AG04449 (cell line): ENCODE results near the gene RAD9A.

ENCODE experiments used
- CTCF ChIA-PET: fragments of 350-600 bp; formaldehyde crosslinking; extraction: SDS; loops from one replicate; lab custom pipeline; 2021; ENCODE audit warnings: antibody characterized with exemption; lab: Yijun Ruan, JAX
- POLR2A ChIA-PET: fragments of 400-600, 350-600 bp; formaldehyde crosslinking; extraction: SDS; loops from one replicate; lab custom pipeline; 2020; ENCODE audit warnings: antibody characterized with exemption, inconsistent platforms; lab: Yijun Ruan, JAX
- DNase-seq: peaks from one replicate; pipeline ENCODE4 v3.0.0-alpha.2; 2010; ENCODE audit warnings: low read depth, low spot score
- H3K4me3 ChIP-seq: 2 replicates; pipeline ENCODE4 v1.5.1; 2011; ENCODE audit warnings: low read depth, mild to moderate bottlenecking, control low read depth, low read length
- TF ChIP-seq, protein P1 (sequence below): IDR thresholded peaks from one replicate; pipeline ENCODE4 v1.5.1; 2011; ENCODE audit warnings: mild to moderate bottlenecking, moderate library complexity, low read length, control low read depth, inconsistent platforms; ENCODE audit not compliant: insufficient read depth; ENCODE audit errors: missing control alignments

RAD9A gene

DNA sequence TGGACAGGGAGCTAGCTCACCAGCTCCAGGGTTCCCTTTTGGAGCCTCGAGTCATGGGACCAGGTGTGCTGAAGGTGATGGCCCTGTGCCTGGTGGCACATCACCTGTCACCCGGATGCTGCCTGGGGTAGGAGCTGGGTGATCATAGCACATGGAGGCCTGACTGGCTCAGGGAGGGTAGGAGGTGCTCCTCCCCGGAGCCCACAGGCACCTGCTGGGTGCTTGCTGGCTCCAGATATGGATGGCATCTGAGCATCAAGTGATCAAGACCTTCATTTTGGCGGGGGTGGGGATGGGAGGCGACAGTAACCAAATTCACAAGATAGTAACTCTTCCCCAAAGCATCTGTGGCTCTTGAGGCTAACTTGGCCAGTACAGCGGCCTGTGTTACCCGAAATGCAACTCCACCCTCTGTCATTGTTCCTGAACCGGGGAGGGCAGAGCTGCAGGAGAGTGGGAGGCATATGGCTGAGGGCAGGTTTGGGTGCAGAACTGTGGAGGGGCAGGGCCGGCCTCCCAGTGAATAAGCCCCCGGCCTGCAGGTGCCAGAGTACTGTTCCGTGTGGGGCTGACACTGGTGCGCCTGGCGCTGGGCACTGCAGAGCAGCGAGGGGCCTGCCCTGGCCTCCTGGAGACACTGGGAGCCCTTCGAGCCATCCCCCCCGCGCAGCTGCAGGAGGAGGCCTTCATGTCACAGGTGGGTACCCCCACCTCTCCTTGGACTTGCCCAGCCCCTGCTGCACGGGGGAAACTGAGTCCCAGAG lies 16.8 kb downstream of the RAD9A start:
- no peak overlapping the region for H3K4me3 ChIP-seq
- POLR2A ChIA-PET, result no interaction called here
- TF ChIP-seq, protein P1, sequence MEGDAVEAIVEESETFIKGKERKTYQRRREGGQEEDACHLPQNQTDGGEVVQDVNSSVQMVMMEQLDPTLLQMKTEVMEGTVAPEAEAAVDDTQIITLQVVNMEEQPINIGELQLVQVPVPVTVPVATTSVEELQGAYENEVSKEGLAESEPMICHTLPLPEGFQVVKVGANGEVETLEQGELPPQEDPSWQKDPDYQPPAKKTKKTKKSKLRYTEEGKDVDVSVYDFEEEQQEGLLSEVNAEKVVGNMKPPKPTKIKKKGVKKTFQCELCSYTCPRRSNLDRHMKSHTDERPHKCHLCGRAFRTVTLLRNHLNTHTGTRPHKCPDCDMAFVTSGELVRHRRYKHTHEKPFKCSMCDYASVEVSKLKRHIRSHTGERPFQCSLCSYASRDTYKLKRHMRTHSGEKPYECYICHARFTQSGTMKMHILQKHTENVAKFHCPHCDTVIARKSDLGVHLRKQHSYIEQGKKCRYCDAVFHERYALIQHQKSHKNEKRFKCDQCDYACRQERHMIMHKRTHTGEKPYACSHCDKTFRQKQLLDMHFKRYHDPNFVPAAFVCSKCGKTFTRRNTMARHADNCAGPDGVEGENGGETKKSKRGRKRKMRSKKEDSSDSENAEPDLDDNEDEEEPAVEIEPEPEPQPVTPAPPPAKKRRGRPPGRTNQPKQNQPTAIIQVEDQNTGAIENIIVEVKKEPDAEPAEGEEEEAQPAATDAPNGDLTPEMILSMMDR, result no peak
- no peak for DNase-seq
- CTCF ChIA-PET, result no interaction called here

DNA sequence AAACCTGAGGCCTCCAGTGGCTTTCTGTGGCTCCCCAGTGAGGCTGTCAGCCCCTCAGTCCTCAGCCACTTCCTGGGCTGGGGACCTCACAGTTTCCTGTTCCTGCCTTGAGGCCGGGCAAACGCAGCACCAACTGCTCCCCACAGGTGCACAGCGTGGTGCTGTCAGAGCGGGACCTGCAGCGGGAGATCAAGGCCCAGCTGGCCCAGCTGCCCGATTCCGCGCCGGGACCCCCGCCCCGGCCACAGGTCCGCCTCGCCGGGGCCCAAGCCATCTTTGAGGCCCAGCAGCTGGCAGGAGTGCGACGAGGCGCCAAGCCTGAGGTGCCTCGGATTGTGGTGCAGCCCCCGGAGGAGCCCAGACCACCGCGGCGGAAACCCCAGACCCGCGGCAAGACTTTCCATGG lies 17.5 kb downstream of the RAD9A start:
- no peak for DNase-seq
- TF ChIP-seq, protein P1, result no peak
- ChIA-PET POLR2A (no interaction called here), CTCF (no interaction called here)
- no peak overlapping the region for H3K4me3 ChIP-seq

DNA sequence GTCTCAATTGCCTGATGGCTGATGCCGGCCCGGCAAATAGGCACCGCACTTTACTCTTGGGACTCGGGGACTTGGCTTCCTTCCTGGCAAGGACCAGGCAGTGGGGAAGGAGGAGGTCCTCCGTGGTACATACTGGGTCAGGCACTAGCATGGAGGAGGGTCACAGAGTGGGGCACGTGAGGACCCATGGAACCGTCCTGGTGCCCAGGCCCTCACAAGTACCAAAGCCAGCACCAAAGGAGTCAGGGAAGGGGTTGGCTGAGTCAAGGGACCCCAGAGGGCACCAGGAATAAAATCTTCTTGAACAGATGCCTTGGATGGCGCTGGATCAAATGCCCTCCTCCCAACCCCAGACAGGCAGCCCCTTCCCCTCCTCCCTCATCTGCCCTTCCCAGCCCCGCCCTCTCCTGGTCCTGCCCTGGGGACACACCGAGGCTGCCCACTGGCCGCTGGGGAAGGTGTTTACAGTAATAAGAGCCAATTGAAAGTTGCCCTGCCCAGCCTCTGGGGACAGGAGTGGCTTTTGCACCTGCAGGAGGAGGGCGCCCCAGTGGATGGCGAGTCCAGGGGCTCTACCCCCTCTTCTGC lies 18.1 kb downstream of the RAD9A start:
- POLR2A ChIA-PET, result no interaction called here
- CTCF ChIA-PET, result no interaction called here
- TF ChIP-seq, protein P1, result no peak
- DNase-seq, result no peak
- H3K4me3 ChIP-seq, result no peak overlapping the region

DNA sequence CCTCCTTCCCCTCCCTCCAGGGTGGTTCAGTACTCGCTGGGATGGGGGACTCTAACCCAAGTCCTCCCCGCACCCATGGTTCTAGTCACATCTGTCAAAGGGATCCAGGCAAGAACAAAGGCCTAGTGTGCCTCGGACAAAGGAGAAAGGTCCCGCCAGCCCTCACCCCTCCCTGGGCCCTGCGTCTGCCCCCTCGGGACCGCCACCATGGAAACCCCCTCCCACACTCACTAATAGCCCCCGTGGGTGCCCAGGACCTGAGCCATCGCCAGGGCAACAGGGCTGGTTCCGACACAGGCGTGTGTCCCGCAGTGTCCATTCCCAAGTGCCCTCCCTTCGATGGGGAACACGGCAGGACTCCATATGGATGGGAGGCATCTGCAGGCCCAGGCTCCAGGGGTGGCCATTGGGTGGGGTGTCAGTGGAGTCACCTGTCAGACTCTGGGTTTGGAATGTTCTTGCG lies 18.6 kb downstream of the RAD9A start:
- ChIA-PET CTCF (no interaction called here), POLR2A (no interaction called here)
- no peak for DNase-seq
- TF ChIP-seq, protein P1, result no peak
- H3K4me3 ChIP-seq, result no peak overlapping the region

DNA sequence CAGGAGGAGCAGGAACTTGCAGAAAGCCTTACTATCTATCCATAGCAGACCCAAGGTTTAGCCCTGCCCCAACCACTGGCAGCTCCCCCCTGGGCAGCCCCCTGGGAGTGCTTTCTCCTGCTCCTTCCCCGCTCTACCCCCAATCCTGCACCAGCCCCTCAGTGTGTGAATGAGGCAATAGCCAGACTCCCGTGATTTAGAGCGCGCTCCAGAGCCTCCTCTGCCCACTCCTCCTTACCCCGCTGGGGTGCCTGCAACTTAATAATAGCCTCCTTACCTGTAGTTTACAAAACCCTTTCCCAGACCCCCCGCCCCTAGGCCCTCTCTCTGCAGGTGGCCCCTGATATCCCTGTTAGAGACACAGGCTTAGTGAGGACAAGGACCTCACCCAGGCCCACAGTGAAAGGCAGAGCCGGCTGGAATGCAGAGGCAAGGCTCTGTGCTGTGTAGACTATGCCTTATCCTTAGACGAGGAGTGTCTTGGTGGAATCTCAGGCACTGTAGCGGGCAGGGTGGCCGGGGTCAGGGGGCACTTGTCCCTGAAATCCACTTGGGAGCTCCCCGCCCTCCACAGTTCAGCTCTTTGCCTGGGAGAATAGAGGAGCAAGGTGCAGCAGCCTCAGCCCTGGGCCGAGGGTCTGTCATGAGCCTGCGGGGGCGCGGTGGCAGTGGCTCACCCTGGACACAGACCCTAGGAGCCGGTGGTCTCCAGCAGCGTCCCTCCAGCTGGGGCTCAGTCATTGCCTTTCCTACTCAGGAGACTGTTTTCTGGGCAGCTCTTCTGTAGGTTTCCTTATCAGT lies 19.4 kb downstream of the RAD9A start:
- no peak for DNase-seq
- POLR2A ChIA-PET, result no interaction called here
- CTCF ChIA-PET, result interaction anchor here (6.5 kb wide), 1 partner anchor 9 kb away, joined by 40 read pairs; the partner anchor contains the start of genes PPP1CA and TBC1D10C
- no peak overlapping the region for H3K4me3 ChIP-seq
- TF ChIP-seq, protein P1, result no peak

DNA sequence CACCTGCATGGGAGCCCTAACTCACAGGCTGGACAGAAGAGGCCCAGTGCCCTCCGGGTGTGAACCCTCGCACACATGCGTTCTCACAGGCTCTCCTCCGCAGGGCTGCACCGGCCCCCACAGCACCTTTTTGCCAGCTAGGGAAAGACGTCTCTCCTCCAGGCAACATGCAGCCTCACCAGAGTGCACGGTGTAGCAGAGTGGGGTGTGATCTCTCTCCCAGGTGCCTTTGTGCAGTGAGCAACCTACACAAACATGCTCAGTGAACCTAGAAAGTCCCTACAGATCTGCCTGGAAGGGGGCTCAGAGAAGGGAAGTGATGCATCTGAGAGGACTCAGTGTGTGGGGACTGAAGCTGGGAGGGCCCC lies 20.0 kb downstream of the RAD9A start:
- TF ChIP-seq, protein P1, result no peak
- no peak overlapping the region for H3K4me3 ChIP-seq
- CTCF ChIA-PET, result interaction anchor here (6.5 kb wide), 1 partner anchor 9 kb away, joined by 40 read pairs; the partner anchor contains the start of genes PPP1CA and TBC1D10C
- no peak for DNase-seq
- POLR2A ChIA-PET, result no interaction called here
